Adrenal gland (tissue), 12 donors: ENCODE data around the gene CENATAC. TPM values are rescaled to one million over a fixed set of nuclear protein-coding genes. Genes with fewer than 3 reads are reported as not detected.

Experiments
- DNase-seq, 7 donors: peaks; one replicate each; pipeline ENCODE4 v3.0.0-alpha.2; 2019 to 2020
- H3K27ac ChIP-seq, 5 donors: fragments of 200-600 bp; sonication (generic) in 4 of 5; 1 replicate in 3 of 5; 2 replicates in 2 of 5; pipeline versions ENCODE4 v1.5.1 to v1.8.0; 2016 to 2020; ENCODE audit warnings: mild to moderate bottlenecking in 1 of 5
- H3K27me3 ChIP-seq: fragments of 200-600 bp; 2 replicates; pipeline ENCODE4 v1.8.0; 2021
- H3K36me3 ChIP-seq, 2 donors: fragments of 200-600 bp; replicated peaks in 1 of 2; 1 replicate in 1 of 2; 2 replicates in 1 of 2; pipeline versions ENCODE4 v1.5.1 to v1.8.0; 2018 to 2022
- H3K4me1 ChIP-seq, 2 donors: fragments of 200-600 bp; replicated peaks in 1 of 2; 1 replicate in 1 of 2; 2 replicates in 1 of 2; pipeline versions ENCODE4 v1.5.1 to v1.8.0; 2018 to 2021
- H3K4me3 ChIP-seq, 4 donors: fragments of 200-600 bp; sonication (generic) in 3 of 4; one replicate each; pipeline ENCODE4 v1.5.1; 2016 to 2018
- H3K9me3 ChIP-seq, 3 donors: fragments of 200-600 bp; sonication (generic) in 1 of 3; replicated peaks in 1 of 3; 1 replicate in 2 of 3; 2 replicates in 1 of 3; pipeline versions ENCODE4 v1.5.1 to v1.8.0; 2016 to 2021
- POLR2A ChIP-seq, 2 donors: fragments of 450-650 bp; IDR thresholded peaks; one replicate each; pipeline ENCODE4 v1.6.1; 2017; ENCODE audit warnings: antibody characterized with exemption in 2 of 2, mild to moderate bottlenecking in 2 of 2, moderate library complexity in 1 of 2
- WGBS, 4 donors: extraction: QIAGEN DNeasy Blood & Tissue Kit in 2 of 4; methylation state at CpG; one replicate each; pipeline versions ENCODE4 v1.1.5 to v1.1.7; 2013 to 2017; 5-methylcytosine and 5-hydroxymethylcytosine counted together
- intact Hi-C, 2 donors: fragments of 100-400 bp; cut with DNase I; formaldehyde crosslinking; loops; one replicate each; pipeline versions ENCODE4 v1.14.1 to v1.15.0; 2022 to 2023
- microRNA-seq, 3 donors: library from miRNA; unstranded; fragments of <30 nt; microRNA quantifications; one replicate each; pipeline ENCODE4, GENCODE V29; 2017 to 2020
- polyA plus RNA-seq, 3 donors: library from polyadenylated mRNA; stranded (reverse); fragments of 200-250 nt in 2 of 3; fragments of 350-450 nt in 1 of 3; fragmentation: Illumina TruSeq in 1 of 3; extraction: RNeasy Lipid Tissue Mini Kit (QIAGEN cat#74804) in 1 of 3; gene quantifications; one replicate each; pipeline ENCODE4 v1.2.3, GENCODE V29; 2013 to 2014
- small RNA-seq, 2 donors: library from RNA; depleted of rRNA; stranded (forward); fragments of <200 nt; gene quantifications; one replicate each; pipeline ENCODE3, GENCODE V24; 2016
- total RNA-seq, 9 donors: library from RNA; depleted of rRNA in 4 of 9; stranded (reverse); fragments of >200 nt in 4 of 9; fragments of 120-200 nt in 1 of 9; fragmentation: NEBNext Ultra II Directional in 1 of 9; extraction: Animal tissue kit (Norgen Biotek cat#: 25700) in 1 of 9; gene quantifications; one replicate each; pipeline versions ENCODE4 v1.1.0 to v1.2.4, GENCODE V29; 2013 to 2023
- TF ChIP-seq, protein P1 (sequence below), 6 experiments: fragments of 450-650 bp in 4 of 6; fragments of 200-600 bp in 2 of 6; sonication (generic) in 1 of 6; IDR thresholded peaks; 1 replicate in 5 of 6; 2 replicates in 1 of 6; pipeline versions ENCODE4 v1.5.1 to v1.8.0; 2016 to 2021; ENCODE audit warnings: antibody characterized with exemption in 6 of 6, mild to moderate bottlenecking in 2 of 6, moderate library complexity in 1 of 6
- donor health status: healthy with polysubstance abuse.
- donor health status: Bipolar disorder and iron deficiency.
- donor health status: DM: yes; HTN: yes; CAD: no.
- donor health status: DM: no; HTN: no; CAD: no.
- donor health status: DM: no; HTN: no; CAD: no.
- donor health status: DM: yes; HTN: yes; CAD: no.

CENATAC gene
- total and polyA plus RNA-seq, 12 donors: 15.4 to 157 (median 31.2) TPM

GRCh38 chr11:119062779-119063178 lies 64.8 kb downstream of the CENATAC start:
- Histone ChIP-seq H3K4me1 (peaks cover 6 to 10% of the 10 kb centered on the region in 2 donors), H3K4me3 (no peak overlapping the region), H3K27me3 (no peaks in the 10 kb centered on the region), H3K9me3 (no peaks in the 10 kb centered on the region), H3K27ac (peak overlapping the region in 1 of 5 donors; percentile 47), H3K36me3 (no peaks in the 10 kb centered on the region)
- TF ChIP-seq, protein P1, sequence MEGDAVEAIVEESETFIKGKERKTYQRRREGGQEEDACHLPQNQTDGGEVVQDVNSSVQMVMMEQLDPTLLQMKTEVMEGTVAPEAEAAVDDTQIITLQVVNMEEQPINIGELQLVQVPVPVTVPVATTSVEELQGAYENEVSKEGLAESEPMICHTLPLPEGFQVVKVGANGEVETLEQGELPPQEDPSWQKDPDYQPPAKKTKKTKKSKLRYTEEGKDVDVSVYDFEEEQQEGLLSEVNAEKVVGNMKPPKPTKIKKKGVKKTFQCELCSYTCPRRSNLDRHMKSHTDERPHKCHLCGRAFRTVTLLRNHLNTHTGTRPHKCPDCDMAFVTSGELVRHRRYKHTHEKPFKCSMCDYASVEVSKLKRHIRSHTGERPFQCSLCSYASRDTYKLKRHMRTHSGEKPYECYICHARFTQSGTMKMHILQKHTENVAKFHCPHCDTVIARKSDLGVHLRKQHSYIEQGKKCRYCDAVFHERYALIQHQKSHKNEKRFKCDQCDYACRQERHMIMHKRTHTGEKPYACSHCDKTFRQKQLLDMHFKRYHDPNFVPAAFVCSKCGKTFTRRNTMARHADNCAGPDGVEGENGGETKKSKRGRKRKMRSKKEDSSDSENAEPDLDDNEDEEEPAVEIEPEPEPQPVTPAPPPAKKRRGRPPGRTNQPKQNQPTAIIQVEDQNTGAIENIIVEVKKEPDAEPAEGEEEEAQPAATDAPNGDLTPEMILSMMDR (IDR thresholded peaks at IDR 0.05): no peak
- no peak for TF ChIP-seq POLR2A (IDR thresholded peaks at IDR 0.05)
- WGBS, 4 donors: 50 to 67% (median 52%) methylated on average over 5 of the region's 5 CpGs
- DNase-seq: peak; percentile 37 to 83 (median 73)
- intact Hi-C loops: no loop called here

GRCh38 chr11:119065369-119065768 lies 67.4 kb downstream of the CENATAC start:
- 77 to 87% (median 83%) methylated on average over 4 of the region's 4 CpGs for WGBS, 4 donors
- H3K36me3 ChIP-seq: peaks cover 0 to 4% of the 10 kb centered on the region in 2 donors
- H3K9me3 ChIP-seq: no peaks in the 10 kb centered on the region
- peaks cover 6 to 13% of the 10 kb centered on the region in 2 donors for H3K4me1 ChIP-seq
- no peaks in the 10 kb centered on the region for H3K27me3 ChIP-seq
- intact Hi-C loops: no loop called here
- no peak for DNase-seq
- H3K4me3 ChIP-seq: no peak overlapping the region
- TF ChIP-seq POLR2A (IDR thresholded peaks at IDR 0.05): no peak
- TF ChIP-seq, protein P1 (IDR thresholded peaks at IDR 0.05): peak in 3 of 6 experiments; percentile 12 to 23 (median 20)
- peak overlapping the region in 1 of 5 donors; percentile 20 for H3K27ac ChIP-seq

Small RNA genes within 50 kb of the gene (microRNA-seq; reads per million reads assigned to microRNA genes)
- gene MIR3656: 0 to 0.28 (median 0) reads per million in 3 donors

Small RNA genes within 50 kb of the gene (small RNA-seq; reads per million reads assigned to genes)
- gene AP003392.2: 0 reads per million in 2 donors
- gene RF00017: 0 reads per million in 2 donors
- 0 reads per million in 2 donors for gene RF00019

Other genes with a start within 250 kb of the CENATAC start
- gene DDX6, start 207.0 kb upstream of the CENATAC start, total RNA-seq: 100 to 1,000 TPM in 4 of 9 donors, 10 to 100 TPM in 5; 59.6 to 138 (median 97.3) TPM
- 10 to 100 TPM; 17.6 to 57.4 (median 22.4) TPM for gene DDX6, start 207.0 kb upstream of the CENATAC start, polyA plus RNA-seq
- under 1 TPM in 4 of 9 donors, not detected in 5; 0.04 to 0.17 (median 0.11) TPM for gene CXCR5, start 114.2 kb upstream of the CENATAC start, total RNA-seq
- gene CXCR5, start 114.2 kb upstream of the CENATAC start, polyA plus RNA-seq: under 1 TPM in 2 of 3 donors, not detected in 1; 0.24 to 0.27 TPM
- gene BCL9L, start 72.2 kb upstream of the CENATAC start, total RNA-seq: 100 to 1,000 TPM in 2 of 9 donors, 10 to 100 TPM in 6, 1 to 10 TPM in 1; 6.9 to 108 (median 55.2) TPM
- 10 to 100 TPM in 2 of 3 donors, 1 to 10 TPM in 1; 7.8 to 47.7 (median 18.3) TPM for gene BCL9L, start 72.2 kb upstream of the CENATAC start, polyA plus RNA-seq
- gene UPK2, start 41.8 kb upstream of the CENATAC start, total RNA-seq: under 1 TPM in 1 of 9 donors, not detected in 8; 0.39 TPM
- gene UPK2, start 41.8 kb upstream of the CENATAC start, polyA plus RNA-seq: 1 to 10 TPM in 1 of 3 donors, under 1 TPM in 1, not detected in 1; 0.64 to 1.0 TPM
- under 1 TPM in 1 of 9 donors, not detected in 8; 0.22 TPM for gene FOXR1, start 26.4 kb upstream of the CENATAC start, total RNA-seq
- not detected for gene FOXR1, start 26.4 kb upstream of the CENATAC start, polyA plus RNA-seq
- gene RPS25, start 20.2 kb downstream of the CENATAC start, total RNA-seq: 1,000 to 10,000 TPM in 5 of 9 donors, 100 to 1,000 TPM in 4; 935 to 1,825 (median 1,024) TPM
- gene RPS25, start 20.2 kb downstream of the CENATAC start, polyA plus RNA-seq: 1,000 to 10,000 TPM; 1,048 to 1,678 (median 1,557) TPM
- 100 to 1,000 TPM in 3 of 9 donors, 10 to 100 TPM in 6; 43.4 to 149 (median 88.0) TPM for gene TRAPPC4, start 20.6 kb downstream of the CENATAC start, total RNA-seq
- gene TRAPPC4, start 20.6 kb downstream of the CENATAC start, polyA plus RNA-seq: 100 to 1,000 TPM in 1 of 3 donors, 10 to 100 TPM in 2; 32.5 to 134 (median 32.9) TPM
- gene SLC37A4, start 32.7 kb downstream of the CENATAC start, total RNA-seq: 10 to 100 TPM; 15.8 to 38.9 (median 21.9) TPM
- gene SLC37A4, start 32.7 kb downstream of the CENATAC start, polyA plus RNA-seq: 10 to 100 TPM in 2 of 3 donors, 1 to 10 TPM in 1; 9.2 to 29.3 (median 25.5) TPM
- gene HYOU1, start 59.1 kb downstream of the CENATAC start, total RNA-seq: 100 to 1,000 TPM in 3 of 9 donors, 10 to 100 TPM in 6; 43.5 to 301 (median 69.4) TPM
- gene HYOU1, start 59.1 kb downstream of the CENATAC start, polyA plus RNA-seq: 100 to 1,000 TPM in 1 of 3 donors, 10 to 100 TPM in 2; 44.1 to 174 (median 47.0) TPM
- 10 to 100 TPM; 32.8 to 65.1 (median 55.2) TPM for gene VPS11, start 69.7 kb downstream of the CENATAC start, total RNA-seq
- 100 to 1,000 TPM in 2 of 3 donors, 10 to 100 TPM in 1; 60.6 to 146 (median 133) TPM for gene VPS11, start 69.7 kb downstream of the CENATAC start, polyA plus RNA-seq
- 10 to 100 TPM; 10.9 to 37.2 (median 28.6) TPM for gene HMBS, start 86.7 kb downstream of the CENATAC start, total RNA-seq
- gene HMBS, start 86.7 kb downstream of the CENATAC start, polyA plus RNA-seq: 10 to 100 TPM; 30.1 to 33.4 (median 31.3) TPM
- gene DPAGT1, start 103.7 kb downstream of the CENATAC start, total RNA-seq: 10 to 100 TPM; 34.3 to 65.5 (median 53.1) TPM
- 10 to 100 TPM; 26.8 to 73.9 (median 33.5) TPM for gene DPAGT1, start 103.7 kb downstream of the CENATAC start, polyA plus RNA-seq
- gene C2CD2L, start 109.2 kb downstream of the CENATAC start, total RNA-seq: 10 to 100 TPM in 6 of 9 donors, 1 to 10 TPM in 3; 4.5 to 14.2 (median 11.5) TPM
- 10 to 100 TPM in 2 of 3 donors, 1 to 10 TPM in 1; 8.1 to 15.8 (median 10.8) TPM for gene C2CD2L, start 109.2 kb downstream of the CENATAC start, polyA plus RNA-seq
- 10 to 100 TPM in 8 of 9 donors, 1 to 10 TPM in 1; 7.4 to 39.1 (median 21.4) TPM for gene HINFP, start 123.4 kb downstream of the CENATAC start, total RNA-seq
- 10 to 100 TPM; 15.3 to 33.6 (median 24.0) TPM for gene HINFP, start 123.4 kb downstream of the CENATAC start, polyA plus RNA-seq
- gene ABCG4, start 150.9 kb downstream of the CENATAC start, total RNA-seq: under 1 TPM in 8 of 9 donors, not detected in 1; 0.08 to 0.60 (median 0.27) TPM
- 1 to 10 TPM in 1 of 3 donors, under 1 TPM in 2; 0.20 to 1.1 (median 0.48) TPM for gene ABCG4, start 150.9 kb downstream of the CENATAC start, polyA plus RNA-seq
- 10 to 100 TPM; 10.1 to 32.7 (median 29.7) TPM for gene NLRX1, start 170.6 kb downstream of the CENATAC start, total RNA-seq
- 10 to 100 TPM in 1 of 3 donors, 1 to 10 TPM in 2; 5.5 to 10.1 (median 7.4) TPM for gene NLRX1, start 170.6 kb downstream of the CENATAC start, polyA plus RNA-seq
- gene NHERF4, start 187.3 kb downstream of the CENATAC start, total RNA-seq: under 1 TPM in 1 of 9 donors, not detected in 8; 0.14 TPM
- gene NHERF4, start 187.3 kb downstream of the CENATAC start, polyA plus RNA-seq: under 1 TPM in 2 of 3 donors, not detected in 1; 0.17 to 0.24 TPM
- gene CBL, start 208.2 kb downstream of the CENATAC start, total RNA-seq: 10 to 100 TPM in 7 of 9 donors, 1 to 10 TPM in 2; 5.3 to 21.9 (median 13.8) TPM
- 10 to 100 TPM in 1 of 3 donors, 1 to 10 TPM in 2; 4.9 to 13.4 (median 6.2) TPM for gene CBL, start 208.2 kb downstream of the CENATAC start, polyA plus RNA-seq